GM10266 (cell line): ENCODE data around the gene AHCYL2.

Experiments used
- DNase-seq: peaks from one replicate; pipeline ENCODE4 v3.0.0; 2012; ENCODE audit errors: extremely low spot score
- CTCF ChIP-seq: IDR thresholded peaks from 2 replicates; pipeline ENCODE4 v1.5.1; 2012; ENCODE audit warnings: mild to moderate bottlenecking, low read depth; ENCODE audit not compliant: control insufficient read depth, insufficient read depth; ENCODE audit errors: missing control alignments

AHCYL2 gene

GRCh38 chr7:129388333-129389098, 163.7 kb downstream of the AHCYL2 start:
- TF ChIP-seq CTCF: no peak
- no peak for DNase-seq

GRCh38 chr7:129389829-129390228, 165.0 kb downstream of the AHCYL2 start:
- no peak for TF ChIP-seq CTCF
- no peak for DNase-seq

GRCh38 chr7:129390314-129390713, 165.5 kb downstream of the AHCYL2 start:
- DNase-seq: no peak
- TF ChIP-seq CTCF: no peak

- TF ChIP-seq CTCF: no peak
- no peak for DNase-seq
Measured at GRCh38 chr7:129391546-129392171, 166.8 kb downstream of the AHCYL2 start.

- no peak for DNase-seq
- no peak for TF ChIP-seq CTCF
Measured at GRCh38 chr7:129393255-129393654, 168.4 kb downstream of the AHCYL2 start.

- DNase-seq: no peak
- TF ChIP-seq CTCF: no peak
Measured at GRCh38 chr7:129394101-129394500, 169.3 kb downstream of the AHCYL2 start.
